HG03439 (cell line): Measurements from ENCODE around the gene LRRIQ1.

Experiments used
- ATAC-seq: cut with Tn5 transposase; IDR thresholded peaks from one replicate; pipeline ENCODE4 v1.9.1; 2021; ENCODE audit warnings: mild to moderate bottlenecking, moderate library complexity; ENCODE audit not compliant: unreplicated experiment

Gene LRRIQ1

GRCh38 chr12:85279449-85280164 is 243.5 kb downstream of the LRRIQ1 start:
- ATAC-seq: no peak

- peak; percentile 65 for ATAC-seq
These were observed 244.2 kb downstream of the LRRIQ1 start, which contains the start of gene ALX1 for GRCh38 chr12:85280165-85280983. Gene ALX1 (plus strand): TSS chr12:85280220. CDS start chr12:85280262, 42 bp downstream.

- no peak for ATAC-seq
These were observed 245.0 kb downstream of the LRRIQ1 start for GRCh38 chr12:85280984-85281630.

- no peak for ATAC-seq
These were observed 245.6 kb downstream of the LRRIQ1 start for GRCh38 chr12:85281636-85282312.

GRCh38 chr12:85283560-85283959 is 247.4 kb downstream of the LRRIQ1 start:
- no peak for ATAC-seq
